ENCODE measurements around the gene EFNB1. TPM values are rescaled to one million over a fixed set of nuclear protein-coding genes. Genes with fewer than 3 reads are reported as not detected.

The EFNB1 gene
- polyA plus RNA-seq, 3 donors: 4.7 to 6.6 (median 5.4) TPM

DNA sequence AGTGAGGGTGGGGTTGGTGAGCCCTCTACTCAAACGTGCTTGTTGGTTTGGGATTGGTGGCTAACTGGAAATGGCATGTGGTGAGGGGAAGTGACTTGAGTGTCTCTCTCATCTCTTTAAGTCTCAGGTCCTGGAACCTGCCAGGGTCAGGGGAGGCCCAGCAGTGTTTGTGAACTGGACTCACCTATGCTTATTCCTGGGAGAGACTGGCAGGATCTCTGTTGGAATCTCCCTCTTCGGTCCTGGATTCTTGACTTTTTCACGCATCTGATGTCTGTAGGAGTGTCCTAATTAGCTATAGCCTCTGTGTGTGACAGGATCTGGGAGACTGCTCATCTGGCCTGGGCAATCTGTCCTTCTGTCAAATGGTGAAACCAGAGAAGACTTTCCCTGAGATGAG lies 7.2 kb upstream of the EFNB1 start:
- TF ChIP-seq, protein P1, sequence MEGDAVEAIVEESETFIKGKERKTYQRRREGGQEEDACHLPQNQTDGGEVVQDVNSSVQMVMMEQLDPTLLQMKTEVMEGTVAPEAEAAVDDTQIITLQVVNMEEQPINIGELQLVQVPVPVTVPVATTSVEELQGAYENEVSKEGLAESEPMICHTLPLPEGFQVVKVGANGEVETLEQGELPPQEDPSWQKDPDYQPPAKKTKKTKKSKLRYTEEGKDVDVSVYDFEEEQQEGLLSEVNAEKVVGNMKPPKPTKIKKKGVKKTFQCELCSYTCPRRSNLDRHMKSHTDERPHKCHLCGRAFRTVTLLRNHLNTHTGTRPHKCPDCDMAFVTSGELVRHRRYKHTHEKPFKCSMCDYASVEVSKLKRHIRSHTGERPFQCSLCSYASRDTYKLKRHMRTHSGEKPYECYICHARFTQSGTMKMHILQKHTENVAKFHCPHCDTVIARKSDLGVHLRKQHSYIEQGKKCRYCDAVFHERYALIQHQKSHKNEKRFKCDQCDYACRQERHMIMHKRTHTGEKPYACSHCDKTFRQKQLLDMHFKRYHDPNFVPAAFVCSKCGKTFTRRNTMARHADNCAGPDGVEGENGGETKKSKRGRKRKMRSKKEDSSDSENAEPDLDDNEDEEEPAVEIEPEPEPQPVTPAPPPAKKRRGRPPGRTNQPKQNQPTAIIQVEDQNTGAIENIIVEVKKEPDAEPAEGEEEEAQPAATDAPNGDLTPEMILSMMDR (IDR thresholded peaks at IDR 0.05): no peak
- Histone ChIP-seq H3K79me2 (ENCODE audit: insufficient read depth, low read length) (no peaks in the 10 kb centered on the region), H3K4me2 (replicated peaks; ENCODE audit: extremely low read depth, low read length, poor library complexity, severe bottlenecking) (no peak overlapping the region), H4K20me1 (ENCODE audit: insufficient read depth, low read length) (no peaks in the 10 kb centered on the region), H3K4me3 (replicated peaks in 1 of 3; ENCODE audit: low read depth in 2 of 3, low read length in 3 of 3) (no peak overlapping the region), H3K36me3 (replicated peaks in 1 of 2; ENCODE audit: control insufficient read depth in 1 of 2, insufficient read depth in 2 of 2, low read length in 2 of 2) (no peaks in the 10 kb centered on the region), H3K9me3 (replicated peaks in 1 of 2; ENCODE audit: control insufficient read depth in 1 of 2, insufficient read depth in 1 of 2, low read length in 2 of 2) (no peaks in the 10 kb centered on the region), H3K9ac (ENCODE audit: insufficient read depth, low read length, poor library complexity, severe bottlenecking) (no peak overlapping the region), H3K4me1 (ENCODE audit: control insufficient read depth in 1 of 2, insufficient read depth in 2 of 2, low read length in 2 of 2) (no peaks in the 10 kb centered on the region), H3K27ac (ENCODE audit: low read depth in 1 of 2, low read length in 2 of 2) (no peak overlapping the region), H2AFZ (ENCODE audit: insufficient read depth, low read depth, low read length, poor library complexity, severe bottlenecking) (no peak overlapping the region), H3K27me3 (ENCODE audit: control insufficient read depth in 2 of 2, insufficient read depth in 2 of 2, low read length in 2 of 2) (no peaks in the 10 kb centered on the region)
- Mint-ChIP-seq H3K27me3 (ENCODE audit: low read depth in 3 of 3) (peaks cover 3 to 11% (median 3%) of the 10 kb centered on the region in 3 donors), H3K9me3 (no peaks in the 10 kb centered on the region), H3K36me3 (no peaks in the 10 kb centered on the region), H3K27ac (no peak overlapping the region), H3K4me1 (peaks cover 4% of the 10 kb centered on the region), H3K4me3 (no peak overlapping the region)
- intact Hi-C loops (cut with micrococcal nuclease): loop anchor here in 1 of 2 donors (10.0 kb wide), 1 partner anchor 463 kb away; no protein-coding TSS in a partner anchor
- no peak for DNase-seq
- WGBS (ENCODE audit: insufficient coverage): no CpG with 5 or more reads among the region's 3 CpGs

DNA sequence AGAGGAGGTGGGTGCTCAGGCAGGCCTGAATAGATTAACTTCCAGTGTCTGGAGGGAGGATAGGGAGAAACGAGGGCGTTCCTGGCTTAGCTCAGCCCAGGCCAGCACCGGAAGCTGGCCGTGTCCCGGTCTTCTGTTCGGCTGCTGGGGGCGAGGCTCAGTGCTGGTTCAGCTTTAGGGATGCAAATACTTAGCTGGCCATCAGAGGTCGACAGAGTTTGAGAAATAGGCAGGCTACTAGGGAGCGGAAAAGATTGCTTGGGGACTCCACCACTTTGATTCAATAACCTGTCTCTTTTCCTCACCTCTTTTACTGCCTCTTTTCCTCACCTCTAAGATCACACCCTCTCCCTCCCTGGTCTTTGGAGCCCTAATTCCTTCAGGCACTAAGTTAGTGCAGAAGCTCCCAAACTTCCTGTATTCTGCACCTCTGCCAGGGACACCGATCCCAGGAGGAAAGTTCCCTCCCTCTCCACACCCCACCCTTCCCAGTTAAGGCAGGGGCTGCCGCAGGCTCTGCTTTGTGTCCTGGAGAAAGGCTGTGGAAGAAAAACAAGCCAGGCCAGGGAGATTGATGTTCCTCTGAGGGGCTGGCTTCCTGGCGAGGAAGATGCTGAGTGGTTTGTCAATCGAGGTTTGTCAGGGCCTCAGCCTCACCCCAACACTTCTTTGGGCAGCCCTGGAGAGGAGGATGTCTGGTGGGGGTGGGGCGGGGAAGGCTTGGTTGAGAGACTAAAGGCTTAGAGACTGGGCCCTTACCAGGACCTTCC lies 6.0 kb upstream of the EFNB1 start:
- intact Hi-C loops (cut with micrococcal nuclease): loop anchor here in 1 of 2 donors (10.0 kb wide), 1 partner anchor 462 kb away; no protein-coding TSS in a partner anchor
- no peaks in the 10 kb centered on the region for H3K27me3 ChIP-seq (ENCODE audit: control insufficient read depth in 2 of 2, insufficient read depth in 2 of 2, low read length in 2 of 2)
- H3K9me3 Mint-ChIP-seq: no peaks in the 10 kb centered on the region
- H3K79me2 ChIP-seq (ENCODE audit: insufficient read depth, low read length): no peaks in the 10 kb centered on the region
- peaks cover 3 to 11% (median 4%) of the 10 kb centered on the region in 3 donors for H3K27me3 Mint-ChIP-seq (ENCODE audit: low read depth in 3 of 3)
- H3K4me2 ChIP-seq (replicated peaks; ENCODE audit: extremely low read depth, low read length, poor library complexity, severe bottlenecking): no peak overlapping the region
- no peak overlapping the region for H3K4me3 ChIP-seq (replicated peaks in 1 of 3; ENCODE audit: low read depth in 2 of 3, low read length in 3 of 3)
- no peak overlapping the region for H3K4me3 Mint-ChIP-seq
- peaks cover 0 to under 1% of the 10 kb centered on the region in 2 donors for H3K4me1 ChIP-seq (ENCODE audit: control insufficient read depth in 1 of 2, insufficient read depth in 2 of 2, low read length in 2 of 2)
- H4K20me1 ChIP-seq (ENCODE audit: insufficient read depth, low read length): no peaks in the 10 kb centered on the region
- H3K36me3 ChIP-seq (replicated peaks in 1 of 2; ENCODE audit: control insufficient read depth in 1 of 2, insufficient read depth in 2 of 2, low read length in 2 of 2): no peaks in the 10 kb centered on the region
- H3K27ac ChIP-seq (ENCODE audit: low read depth in 1 of 2, low read length in 2 of 2): no peak overlapping the region
- no peak overlapping the region for H2AFZ ChIP-seq (ENCODE audit: insufficient read depth, low read depth, low read length, poor library complexity, severe bottlenecking)
- no peaks in the 10 kb centered on the region for H3K9me3 ChIP-seq (replicated peaks in 1 of 2; ENCODE audit: control insufficient read depth in 1 of 2, insufficient read depth in 1 of 2, low read length in 2 of 2)
- DNase-seq: no peak
- 0% methylated on average over 2 of the region's 14 CpGs for WGBS (ENCODE audit: insufficient coverage)
- H3K27ac Mint-ChIP-seq: no peak overlapping the region
- peaks cover 6% of the 10 kb centered on the region for H3K4me1 Mint-ChIP-seq
- H3K9ac ChIP-seq (ENCODE audit: insufficient read depth, low read length, poor library complexity, severe bottlenecking): no peak overlapping the region
- TF ChIP-seq, protein P1 (IDR thresholded peaks at IDR 0.05): no peak
- no peaks in the 10 kb centered on the region for H3K36me3 Mint-ChIP-seq

Data from CD14-positive monocyte (primary cell).